AG04449 (cell line): ENCODE measurements around the gene TREH.
"Not testable (repeated sequence)": the region's sequence is repeated elsewhere in the genome, so short reads cannot be mapped to it uniquely, and the experiment has no call there.

Source experiments
- CTCF ChIA-PET: fragments of 350-600 bp; formaldehyde crosslinking; extraction: SDS; loops from one replicate; lab custom pipeline; 2021; ENCODE audit warnings: antibody characterized with exemption; lab: Yijun Ruan, JAX
- POLR2A ChIA-PET: fragments of 400-600, 350-600 bp; formaldehyde crosslinking; extraction: SDS; loops from one replicate; lab custom pipeline; 2020; ENCODE audit warnings: antibody characterized with exemption, inconsistent platforms; lab: Yijun Ruan, JAX
- DNase-seq: peaks from one replicate; pipeline ENCODE4 v3.0.0-alpha.2; 2010; ENCODE audit warnings: low read depth, low spot score
- H3K4me3 ChIP-seq: 2 replicates; pipeline ENCODE4 v1.5.1; 2011; ENCODE audit warnings: low read depth, mild to moderate bottlenecking, control low read depth, low read length
- TF ChIP-seq, protein P1 (sequence below): IDR thresholded peaks from one replicate; pipeline ENCODE4 v1.5.1; 2011; ENCODE audit warnings: mild to moderate bottlenecking, moderate library complexity, low read length, control low read depth, inconsistent platforms; ENCODE audit not compliant: insufficient read depth; ENCODE audit errors: missing control alignments

The TREH gene

DNA sequence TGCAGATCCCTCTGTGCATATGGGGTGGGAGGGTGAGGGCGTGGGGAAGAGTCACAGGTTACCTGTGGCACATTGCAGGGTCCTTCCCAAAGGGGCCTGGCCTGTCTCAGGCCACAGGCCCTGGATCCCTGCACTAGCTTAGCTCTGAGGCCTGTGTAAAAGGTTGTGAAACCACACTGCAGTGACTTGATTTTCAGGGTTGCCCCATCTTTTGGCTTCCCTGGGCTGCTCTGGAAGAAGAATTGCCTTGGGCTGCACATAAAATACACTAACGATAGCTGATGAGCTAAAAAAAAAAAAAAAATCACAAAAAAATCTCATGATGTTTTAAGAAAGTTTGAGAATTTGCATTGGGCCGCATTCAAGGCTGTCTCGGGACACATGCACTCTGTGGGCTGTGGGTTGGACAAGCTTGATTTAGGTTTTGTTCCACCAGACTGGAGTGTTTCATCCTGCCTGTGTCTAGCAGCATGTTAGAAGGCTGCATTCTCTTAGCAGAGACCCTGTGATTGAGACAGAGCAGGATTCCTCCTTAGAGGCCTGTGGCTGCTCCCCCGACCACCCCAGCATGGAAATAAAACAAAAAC, 35.9 kb upstream of the TREH start:
- no peak for DNase-seq
- CTCF ChIA-PET, result interaction anchor here (1.7 to 2.1 kb wide), 2 partner anchors 24 to 26 kb away, joined by 4 to 8 read pairs; no protein-coding TSS in a partner anchor
- TF ChIP-seq, protein P1, sequence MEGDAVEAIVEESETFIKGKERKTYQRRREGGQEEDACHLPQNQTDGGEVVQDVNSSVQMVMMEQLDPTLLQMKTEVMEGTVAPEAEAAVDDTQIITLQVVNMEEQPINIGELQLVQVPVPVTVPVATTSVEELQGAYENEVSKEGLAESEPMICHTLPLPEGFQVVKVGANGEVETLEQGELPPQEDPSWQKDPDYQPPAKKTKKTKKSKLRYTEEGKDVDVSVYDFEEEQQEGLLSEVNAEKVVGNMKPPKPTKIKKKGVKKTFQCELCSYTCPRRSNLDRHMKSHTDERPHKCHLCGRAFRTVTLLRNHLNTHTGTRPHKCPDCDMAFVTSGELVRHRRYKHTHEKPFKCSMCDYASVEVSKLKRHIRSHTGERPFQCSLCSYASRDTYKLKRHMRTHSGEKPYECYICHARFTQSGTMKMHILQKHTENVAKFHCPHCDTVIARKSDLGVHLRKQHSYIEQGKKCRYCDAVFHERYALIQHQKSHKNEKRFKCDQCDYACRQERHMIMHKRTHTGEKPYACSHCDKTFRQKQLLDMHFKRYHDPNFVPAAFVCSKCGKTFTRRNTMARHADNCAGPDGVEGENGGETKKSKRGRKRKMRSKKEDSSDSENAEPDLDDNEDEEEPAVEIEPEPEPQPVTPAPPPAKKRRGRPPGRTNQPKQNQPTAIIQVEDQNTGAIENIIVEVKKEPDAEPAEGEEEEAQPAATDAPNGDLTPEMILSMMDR, result no peak
- POLR2A ChIA-PET, result no interaction called here
- H3K4me3 ChIP-seq, result no peak overlapping the region

DNA sequence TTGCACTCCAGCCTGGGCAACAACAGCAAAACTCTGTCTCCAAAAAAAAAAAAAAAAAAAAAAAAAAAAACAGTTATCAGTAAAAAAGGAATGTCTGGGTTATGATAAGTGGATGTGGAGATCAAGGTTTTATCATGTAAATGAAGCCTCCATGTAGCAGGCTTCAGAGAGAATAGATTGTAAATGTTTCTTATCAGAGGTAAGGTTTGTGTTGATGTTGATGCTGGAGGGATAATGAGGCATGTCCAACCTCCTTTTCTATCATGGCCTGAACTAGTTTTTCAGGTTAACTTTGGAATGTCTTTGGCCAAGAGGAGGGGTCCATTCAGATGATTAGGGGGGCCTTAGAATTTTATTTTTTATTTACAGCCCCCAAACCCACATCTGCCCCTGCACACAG, 35.4 kb upstream of the TREH start:
- ChIA-PET POLR2A (no interaction called here), CTCF (interaction anchor here (1.7 to 2.1 kb wide), 2 partner anchors 24 to 25 kb away, joined by 4 to 8 read pairs; no protein-coding TSS in a partner anchor)

DNA sequence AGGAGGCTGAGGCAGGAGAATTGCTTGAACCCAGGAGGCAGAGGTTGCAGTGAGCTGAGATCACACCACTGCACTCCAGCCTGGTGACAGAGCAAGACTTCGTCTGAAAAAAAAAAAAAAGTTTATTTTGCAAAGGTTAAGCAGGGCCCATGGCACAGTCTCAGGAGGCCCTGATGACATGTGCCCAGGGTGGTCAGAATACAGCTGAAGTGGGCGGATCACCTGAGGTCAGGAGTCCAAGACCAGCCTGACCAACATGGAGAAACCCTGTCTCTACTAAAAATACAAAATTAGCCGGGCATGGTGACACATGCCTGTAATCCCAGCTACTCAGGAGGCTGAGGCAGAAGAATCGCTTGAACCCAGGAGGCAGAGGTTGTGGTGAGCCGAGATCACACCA, 35.0 kb upstream of the TREH start:
- H3K4me3 ChIP-seq, POLR2A ChIA-PET, DNase-seq: not testable (repeated sequence)
- CTCF ChIA-PET, result interaction anchor here (1.7 to 2.1 kb wide), 2 partner anchors 23 to 25 kb away, joined by 4 to 8 read pairs; no protein-coding TSS in a partner anchor

More for the DNA sequence above, 35.4 kb upstream of the TREH start:
- DNase-seq, result no peak
- TF ChIP-seq, protein P1, result no peak
- H3K4me3 ChIP-seq, result no peak overlapping the region

DNA sequence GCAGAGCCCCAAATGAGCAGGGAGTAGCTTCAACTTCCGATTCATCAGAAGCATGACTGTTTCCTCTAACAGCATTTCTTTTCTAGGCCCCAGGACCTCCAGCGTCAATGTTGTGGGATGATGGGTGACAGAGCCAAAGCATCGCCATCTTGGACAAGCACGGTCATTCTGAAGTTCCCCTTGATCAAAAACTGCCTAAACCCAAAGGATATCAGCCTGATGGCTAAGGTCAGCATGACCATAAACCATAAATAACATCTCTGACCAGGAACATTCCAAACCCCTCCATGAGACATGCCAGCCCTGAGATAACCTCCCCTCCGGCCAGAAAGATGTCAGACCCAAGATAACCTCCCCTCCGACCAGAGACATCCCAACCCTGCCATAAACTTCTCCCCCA, 28.8 kb upstream of the TREH start:
- CTCF ChIA-PET, result no interaction called here
- DNase-seq, result no peak

DNA sequence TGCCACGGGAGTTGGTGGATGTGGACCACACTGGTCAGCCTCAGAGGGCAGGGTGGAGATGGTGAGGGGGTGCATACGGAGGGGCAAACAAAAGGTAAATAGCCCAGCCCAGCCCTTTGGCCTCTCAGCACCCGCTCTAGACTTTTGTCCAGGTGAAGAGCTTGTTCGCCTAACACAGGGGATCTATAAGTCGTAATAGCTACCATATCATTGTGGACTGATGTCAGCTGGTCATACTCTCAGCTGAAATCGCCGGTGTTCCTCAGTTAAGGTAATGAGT, 27.0 kb upstream of the TREH start:
- TF ChIP-seq, protein P1, result no peak
- DNase-seq, result no peak
- ChIA-PET POLR2A (no interaction called here), CTCF (interaction anchor here (1.0 to 1.2 kb wide), 2 partner anchors 14 to 250 kb away, joined by 3 read pairs; no protein-coding TSS in a partner anchor)
- no peak overlapping the region for H3K4me3 ChIP-seq

More for the DNA sequence above, 28.8 kb upstream of the TREH start:
- no peak overlapping the region for H3K4me3 ChIP-seq
- TF ChIP-seq, protein P1, result no peak
- POLR2A ChIA-PET, result no interaction called here

DNA sequence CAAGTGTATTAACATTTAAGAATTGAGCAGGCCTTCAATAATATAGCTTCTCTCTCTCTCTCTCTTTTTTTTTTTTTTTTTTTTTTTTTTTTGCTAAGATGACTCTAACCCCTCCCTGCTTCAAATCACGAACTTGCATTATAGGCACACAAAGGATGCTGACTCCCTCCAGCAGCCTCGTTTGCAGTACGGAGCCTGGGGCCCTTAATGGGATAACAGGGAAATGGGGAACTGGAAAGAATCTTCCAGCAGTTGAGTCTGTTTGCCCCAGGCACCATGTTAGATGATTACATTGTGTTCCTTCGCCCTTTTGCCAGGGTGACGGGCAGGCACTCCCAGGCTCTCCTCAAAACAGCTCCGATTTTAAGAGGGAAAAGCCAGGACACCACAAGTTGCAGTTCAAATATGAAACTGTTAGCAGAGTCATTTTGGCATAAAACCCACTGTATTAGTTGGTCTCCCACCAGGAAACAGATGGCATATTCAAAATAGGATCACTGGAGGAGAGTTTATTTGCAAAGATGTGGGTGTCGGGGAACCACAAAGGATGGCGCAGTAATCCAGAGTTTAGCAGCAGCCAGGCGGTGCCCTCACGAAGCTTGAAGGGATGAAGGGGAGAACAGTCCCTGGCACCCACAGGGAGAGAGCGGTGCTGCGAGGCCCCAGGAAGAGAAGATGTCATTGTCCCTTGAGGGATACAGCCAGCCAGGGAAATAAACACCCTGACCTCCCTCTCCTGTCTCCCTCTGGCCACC, 26.5 kb upstream of the TREH start:
- ChIA-PET CTCF (interaction anchor here (0.8 to 1.5 kb wide), 6 partner anchors 12 to 251 kb away, joined by 3 to 9 read pairs (median 4); no protein-coding TSS in a partner anchor), POLR2A (no interaction called here)
- TF ChIP-seq, protein P1, result no peak
- no peak for DNase-seq
- H3K4me3 ChIP-seq, result no peak overlapping the region
